WTC11 (cell line): ENCODE results near the gene MEGF11. TPM values are rescaled to one million over a fixed set of nuclear protein-coding genes. Genes with fewer than 3 reads are reported as not detected.

Experiments used
- ATAC-seq: fragments of 200-7000 bp; cut with Tn5 transposase; 2 replicates; pipeline ENCODE4 v1.10.0; 2021; ENCODE audit warnings: mild to moderate bottlenecking, moderate library complexity
- CTCF ChIA-PET: fragments of 300-600 bp; sonication (Branson Sonifier 250); formaldehyde crosslinking; loops from one replicate; lab custom pipeline; 2021; ENCODE audit warnings: antibody characterized with exemption; lab: Charles Lee
- POLR2A ChIA-PET: fragments of 350-600 bp; sonication (Branson Sonifier 250); formaldehyde crosslinking; loops from one replicate; lab custom pipeline; 2021; ENCODE audit warnings: antibody characterized with exemption; lab: Charles Lee
- DNase-seq: peaks from one replicate; pipeline ENCODE4 v3.0.0; 2021; ENCODE audit warnings: low spot score
- H3K27ac Mint-ChIP-seq: 2 replicates; pipeline ENCODE4 v1.8.0; 2021; ENCODE audit warnings: mixed read lengths
- H3K27me3 Mint-ChIP-seq: 2 replicates; pipeline ENCODE4 v1.8.0; 2021; ENCODE audit warnings: low read depth, mild to moderate bottlenecking, moderate library complexity, mixed read lengths
- H3K36me3 Mint-ChIP-seq: 2 replicates; pipeline ENCODE4 v1.8.0; 2021; ENCODE audit warnings: mixed read lengths
- H3K4me1 Mint-ChIP-seq: 2 replicates; pipeline ENCODE4 v1.8.0; 2022; ENCODE audit warnings: mixed read lengths
- H3K4me3 Mint-ChIP-seq: 2 replicates; pipeline ENCODE4 v1.8.0; 2021; ENCODE audit warnings: mild to moderate bottlenecking, moderate library complexity, mixed read lengths
- H3K9me3 Mint-ChIP-seq: 2 replicates; pipeline ENCODE4 v1.8.0; 2021; ENCODE audit warnings: mixed read lengths
- AR ChIP-seq: fragments of 250-450 bp; sonication (Bioruptor Pico); IDR thresholded peaks from 2 replicates; pipeline ENCODE4 v1.9.0; 2021; ENCODE audit warnings: mild to moderate bottlenecking
- ATF2 ChIP-seq: sonication (generic); formaldehyde crosslinking; IDR thresholded peaks from 2 replicates; pipeline ENCODE4 v1.8.1; 2022; ENCODE audit warnings: low read depth, missing genetic modification reagents, borderline replicate concordance
- GRHL2 ChIP-seq: fragments of 250-450 bp; sonication (Bioruptor Pico); IDR thresholded peaks from 2 replicates; pipeline ENCODE4 v1.8.0; 2022; ENCODE audit warnings: mild to moderate bottlenecking, moderate library complexity; ENCODE audit not compliant: insufficient replicate concordance, severe bottlenecking
- JUN ChIP-seq: sonication (generic); formaldehyde crosslinking; IDR thresholded peaks from 2 replicates; pipeline ENCODE4 v1.8.0; 2023; ENCODE audit warnings: mild to moderate bottlenecking, missing genetic modification reagents
- KAT7 ChIP-seq: sonication (generic); formaldehyde crosslinking; IDR thresholded peaks from 2 replicates; pipeline ENCODE4 v1.8.1; 2023; ENCODE audit warnings: missing genetic modification reagents, mild to moderate bottlenecking, borderline replicate concordance
- OVOL2 ChIP-seq: fragments of 250-450 bp; sonication (Bioruptor Pico); IDR thresholded peaks from 2 replicates; pipeline ENCODE4 v1.9.0; 2021; ENCODE audit warnings: mild to moderate bottlenecking, borderline replicate concordance
- PRRX2 ChIP-seq: fragments of 250-450 bp; sonication (Bioruptor Pico); IDR thresholded peaks from 2 replicates; pipeline ENCODE4 v1.8.0; 2021; ENCODE audit warnings: mild to moderate bottlenecking
- RORB ChIP-seq: fragments of 250-450 bp; sonication (Bioruptor Pico); IDR thresholded peaks from 2 replicates; pipeline ENCODE4 v1.9.0; 2021; ENCODE audit warnings: mild to moderate bottlenecking
- SP1 ChIP-seq: sonication (generic); formaldehyde crosslinking; conservative IDR thresholded peaks from 2 replicates; pipeline ENCODE4 v1.8.1; 2022; ENCODE audit warnings: missing genetic modification reagents
- TCF7 ChIP-seq: sonication (generic); formaldehyde crosslinking; IDR thresholded peaks from 2 replicates; pipeline ENCODE4 v1.8.0; 2022; ENCODE audit warnings: mild to moderate bottlenecking, low read depth, missing genetic modification reagents, moderate library complexity
- USF1 ChIP-seq: sonication (generic); formaldehyde crosslinking; IDR thresholded peaks from 2 replicates; pipeline ENCODE4 v1.8.0; 2022; ENCODE audit warnings: mild to moderate bottlenecking, missing genetic modification reagents
- ZBTB21 ChIP-seq: sonication (generic); formaldehyde crosslinking; IDR thresholded peaks from 2 replicates; pipeline ENCODE4 v1.8.1; 2023; ENCODE audit warnings: mild to moderate bottlenecking, missing genetic modification reagents, borderline replicate concordance
- ZNF416 ChIP-seq: fragments of 250-450 bp; sonication (Bioruptor Pico); IDR thresholded peaks from 2 replicates; pipeline ENCODE4 v1.9.0; 2021; ENCODE audit warnings: mild to moderate bottlenecking, inconsistent platforms
- total RNA-seq: library from RNA; stranded (reverse); gene quantifications from 3 replicates; pipeline ENCODE4 v1.2.3, GENCODE V29; 2021
- TF ChIP-seq, protein P1 (sequence below): fragments of 250-450 bp; sonication (Bioruptor Pico); IDR thresholded peaks from 2 replicates; pipeline ENCODE4 v2.1.2; 2022; ENCODE audit warnings: mild to moderate bottlenecking, moderate library complexity
- TF ChIP-seq, protein P2 (sequence below): sonication (generic); formaldehyde crosslinking; IDR thresholded peaks from 2 replicates; pipeline ENCODE4 v1.8.0; 2022; ENCODE audit warnings: mild to moderate bottlenecking, missing genetic modification reagents
- TF ChIP-seq, protein P3 (sequence below): sonication (generic); formaldehyde crosslinking; conservative IDR thresholded peaks from 2 replicates; pipeline ENCODE4 v1.8.1; 2022; ENCODE audit warnings: mild to moderate bottlenecking, missing genetic modification reagents
- TF ChIP-seq, protein P4 (sequence below): sonication (generic); formaldehyde crosslinking; IDR thresholded peaks from 2 replicates; pipeline ENCODE4 v1.8.1; 2022; ENCODE audit warnings: missing genetic modification reagents, borderline replicate concordance
- TF ChIP-seq, protein P5 (sequence below): sonication (generic); formaldehyde crosslinking; IDR thresholded peaks from 2 replicates; pipeline ENCODE4 v1.8.1; 2023; ENCODE audit warnings: mild to moderate bottlenecking, missing genetic modification reagents, moderate library complexity
- TF ChIP-seq, protein P6 (sequence below): fragments of 250-450 bp; sonication (Bioruptor Pico); IDR thresholded peaks from 2 replicates; pipeline ENCODE4 v1.9.0; 2021; ENCODE audit warnings: mild to moderate bottlenecking, borderline replicate concordance

MEGF11 gene
- total RNA-seq, 1 experiment from 2014 or later = 3.3 TPM

DNA sequence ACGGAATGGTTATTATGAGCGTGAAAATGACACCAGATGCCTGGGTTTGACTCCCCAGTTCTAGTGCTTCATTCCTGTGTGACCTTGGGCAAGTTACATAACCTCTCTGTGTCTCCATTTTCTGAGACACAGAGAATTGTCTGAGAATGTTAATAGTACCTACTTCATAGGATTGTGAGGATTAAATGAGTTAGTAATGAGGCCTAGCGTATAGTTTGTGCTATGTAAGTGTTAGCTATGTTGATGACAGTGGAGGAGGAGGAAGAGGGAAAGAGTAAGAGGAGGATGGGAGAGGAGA, 150.3 kb downstream of the MEGF11 start:
- H3K27ac Mint-ChIP-seq = no peak overlapping the region
- DNase-seq (no peak), ATAC-seq (no peak)
- ChIA-PET POLR2A (no interaction called here), CTCF (no interaction called here)
- H3K36me3 Mint-ChIP-seq = no peaks in the 10 kb centered on the region
- peaks cover 15% of the 10 kb centered on the region for H3K4me1 Mint-ChIP-seq
- H3K27me3 Mint-ChIP-seq = no peaks in the 10 kb centered on the region
- TF ChIP-seq, protein P1, sequence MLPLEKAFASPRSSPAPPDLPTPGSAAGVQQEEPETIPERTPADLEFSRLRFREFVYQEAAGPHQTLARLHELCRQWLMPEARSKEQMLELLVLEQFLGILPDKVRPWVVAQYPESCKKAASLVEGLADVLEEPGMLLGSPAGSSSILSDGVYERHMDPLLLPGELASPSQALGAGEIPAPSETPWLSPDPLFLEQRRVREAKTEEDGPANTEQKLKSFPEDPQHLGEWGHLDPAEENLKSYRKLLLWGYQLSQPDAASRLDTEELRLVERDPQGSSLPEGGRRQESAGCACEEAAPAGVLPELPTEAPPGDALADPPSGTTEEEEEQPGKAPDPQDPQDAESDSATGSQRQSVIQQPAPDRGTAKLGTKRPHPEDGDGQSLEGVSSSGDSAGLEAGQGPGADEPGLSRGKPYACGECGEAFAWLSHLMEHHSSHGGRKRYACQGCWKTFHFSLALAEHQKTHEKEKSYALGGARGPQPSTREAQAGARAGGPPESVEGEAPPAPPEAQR (CRISPR knock-in tag) = no peak
- TF ChIP-seq PRRX2 (CRISPR knock-in tag) = no peak
- TF ChIP-seq GRHL2 = no peak
- TF ChIP-seq, protein P2, sequence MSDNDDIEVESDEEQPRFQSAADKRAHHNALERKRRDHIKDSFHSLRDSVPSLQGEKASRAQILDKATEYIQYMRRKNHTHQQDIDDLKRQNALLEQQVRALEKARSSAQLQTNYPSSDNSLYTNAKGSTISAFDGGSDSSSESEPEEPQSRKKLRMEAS (CRISPR knock-in tag) = no peak
- no peak for TF ChIP-seq OVOL2 (CRISPR knock-in tag)
- TF ChIP-seq, protein P3, sequence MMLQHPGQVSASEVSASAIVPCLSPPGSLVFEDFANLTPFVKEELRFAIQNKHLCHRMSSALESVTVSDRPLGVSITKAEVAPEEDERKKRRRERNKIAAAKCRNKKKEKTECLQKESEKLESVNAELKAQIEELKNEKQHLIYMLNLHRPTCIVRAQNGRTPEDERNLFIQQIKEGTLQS (CRISPR knock-in tag) = no peak
- no peak for TF ChIP-seq ATF2 (CRISPR knock-in tag)
- TF ChIP-seq, protein P4, sequence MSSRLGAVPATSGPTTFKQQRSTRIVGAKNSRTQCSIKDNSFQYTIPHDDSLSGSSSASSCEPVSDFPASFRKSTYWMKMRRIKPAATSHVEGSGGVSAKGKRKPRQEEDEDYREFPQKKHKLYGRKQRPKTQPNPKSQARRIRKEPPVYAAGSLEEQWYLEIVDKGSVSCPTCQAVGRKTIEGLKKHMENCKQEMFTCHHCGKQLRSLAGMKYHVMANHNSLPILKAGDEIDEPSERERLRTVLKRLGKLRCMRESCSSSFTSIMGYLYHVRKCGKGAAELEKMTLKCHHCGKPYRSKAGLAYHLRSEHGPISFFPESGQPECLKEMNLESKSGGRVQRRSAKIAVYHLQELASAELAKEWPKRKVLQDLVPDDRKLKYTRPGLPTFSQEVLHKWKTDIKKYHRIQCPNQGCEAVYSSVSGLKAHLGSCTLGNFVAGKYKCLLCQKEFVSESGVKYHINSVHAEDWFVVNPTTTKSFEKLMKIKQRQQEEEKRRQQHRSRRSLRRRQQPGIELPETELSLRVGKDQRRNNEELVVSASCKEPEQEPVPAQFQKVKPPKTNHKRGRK = no peak
- TF ChIP-seq, protein P5, sequence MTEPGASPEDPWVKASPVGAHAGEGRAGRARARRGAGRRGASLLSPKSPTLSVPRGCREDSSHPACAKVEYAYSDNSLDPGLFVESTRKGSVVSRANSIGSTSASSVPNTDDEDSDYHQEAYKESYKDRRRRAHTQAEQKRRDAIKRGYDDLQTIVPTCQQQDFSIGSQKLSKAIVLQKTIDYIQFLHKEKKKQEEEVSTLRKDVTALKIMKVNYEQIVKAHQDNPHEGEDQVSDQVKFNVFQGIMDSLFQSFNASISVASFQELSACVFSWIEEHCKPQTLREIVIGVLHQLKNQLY (CRISPR knock-in tag) = no peak
- TF ChIP-seq ZBTB21 = no peak
- no peak for TF ChIP-seq KAT7 (CRISPR knock-in tag)
- no peak for TF ChIP-seq TCF7 (CRISPR knock-in tag)
- TF ChIP-seq SP1 = no peak
- no peak for TF ChIP-seq USF1
- TF ChIP-seq ZNF416 = no peak
- TF ChIP-seq AR (CRISPR knock-in tag) = no peak
- TF ChIP-seq, protein P6, sequence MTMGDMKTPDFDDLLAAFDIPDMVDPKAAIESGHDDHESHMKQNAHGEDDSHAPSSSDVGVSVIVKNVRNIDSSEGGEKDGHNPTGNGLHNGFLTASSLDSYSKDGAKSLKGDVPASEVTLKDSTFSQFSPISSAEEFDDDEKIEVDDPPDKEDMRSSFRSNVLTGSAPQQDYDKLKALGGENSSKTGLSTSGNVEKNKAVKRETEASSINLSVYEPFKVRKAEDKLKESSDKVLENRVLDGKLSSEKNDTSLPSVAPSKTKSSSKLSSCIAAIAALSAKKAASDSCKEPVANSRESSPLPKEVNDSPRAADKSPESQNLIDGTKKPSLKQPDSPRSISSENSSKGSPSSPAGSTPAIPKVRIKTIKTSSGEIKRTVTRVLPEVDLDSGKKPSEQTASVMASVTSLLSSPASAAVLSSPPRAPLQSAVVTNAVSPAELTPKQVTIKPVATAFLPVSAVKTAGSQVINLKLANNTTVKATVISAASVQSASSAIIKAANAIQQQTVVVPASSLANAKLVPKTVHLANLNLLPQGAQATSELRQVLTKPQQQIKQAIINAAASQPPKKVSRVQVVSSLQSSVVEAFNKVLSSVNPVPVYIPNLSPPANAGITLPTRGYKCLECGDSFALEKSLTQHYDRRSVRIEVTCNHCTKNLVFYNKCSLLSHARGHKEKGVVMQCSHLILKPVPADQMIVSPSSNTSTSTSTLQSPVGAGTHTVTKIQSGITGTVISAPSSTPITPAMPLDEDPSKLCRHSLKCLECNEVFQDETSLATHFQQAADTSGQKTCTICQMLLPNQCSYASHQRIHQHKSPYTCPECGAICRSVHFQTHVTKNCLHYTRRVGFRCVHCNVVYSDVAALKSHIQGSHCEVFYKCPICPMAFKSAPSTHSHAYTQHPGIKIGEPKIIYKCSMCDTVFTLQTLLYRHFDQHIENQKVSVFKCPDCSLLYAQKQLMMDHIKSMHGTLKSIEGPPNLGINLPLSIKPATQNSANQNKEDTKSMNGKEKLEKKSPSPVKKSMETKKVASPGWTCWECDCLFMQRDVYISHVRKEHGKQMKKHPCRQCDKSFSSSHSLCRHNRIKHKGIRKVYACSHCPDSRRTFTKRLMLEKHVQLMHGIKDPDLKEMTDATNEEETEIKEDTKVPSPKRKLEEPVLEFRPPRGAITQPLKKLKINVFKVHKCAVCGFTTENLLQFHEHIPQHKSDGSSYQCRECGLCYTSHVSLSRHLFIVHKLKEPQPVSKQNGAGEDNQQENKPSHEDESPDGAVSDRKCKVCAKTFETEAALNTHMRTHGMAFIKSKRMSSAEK = no peak
- TF ChIP-seq RORB (CRISPR knock-in tag) = no peak
- TF ChIP-seq JUN (CRISPR knock-in tag) = no peak
- no peaks in the 10 kb centered on the region for H3K9me3 Mint-ChIP-seq
- no peak overlapping the region for H3K4me3 Mint-ChIP-seq
